DMS 273 (cell line): Measurements from ENCODE around the gene ADAD2.

Experiments used
- DNase-seq: peaks from one replicate; lab custom pipeline; 2025; ENCODE audit not compliant: unreplicated experiment; lab: John Stamatoyannopoulos, UW

Gene ADAD2

DNA sequence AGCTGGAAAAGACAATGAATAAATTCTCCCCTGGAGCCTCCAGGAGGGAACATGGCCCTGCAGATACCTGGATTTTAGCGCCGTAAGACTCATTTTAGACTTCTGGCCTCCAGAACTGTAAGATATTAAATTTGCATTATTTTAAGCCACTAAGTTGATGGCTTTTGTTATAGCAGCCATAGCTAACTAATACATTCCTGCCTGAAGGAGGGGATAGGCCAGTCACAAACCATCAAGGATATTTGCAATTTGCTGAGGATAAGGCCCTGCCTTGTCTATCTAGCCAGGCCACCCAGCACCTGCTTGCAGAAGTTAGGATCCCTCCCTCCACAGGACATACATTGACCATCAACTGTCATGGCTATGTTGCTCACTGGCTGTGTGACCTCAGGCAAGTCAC, 53.8 kb downstream of the ADAD2 start:
- no peak for DNase-seq

DNA sequence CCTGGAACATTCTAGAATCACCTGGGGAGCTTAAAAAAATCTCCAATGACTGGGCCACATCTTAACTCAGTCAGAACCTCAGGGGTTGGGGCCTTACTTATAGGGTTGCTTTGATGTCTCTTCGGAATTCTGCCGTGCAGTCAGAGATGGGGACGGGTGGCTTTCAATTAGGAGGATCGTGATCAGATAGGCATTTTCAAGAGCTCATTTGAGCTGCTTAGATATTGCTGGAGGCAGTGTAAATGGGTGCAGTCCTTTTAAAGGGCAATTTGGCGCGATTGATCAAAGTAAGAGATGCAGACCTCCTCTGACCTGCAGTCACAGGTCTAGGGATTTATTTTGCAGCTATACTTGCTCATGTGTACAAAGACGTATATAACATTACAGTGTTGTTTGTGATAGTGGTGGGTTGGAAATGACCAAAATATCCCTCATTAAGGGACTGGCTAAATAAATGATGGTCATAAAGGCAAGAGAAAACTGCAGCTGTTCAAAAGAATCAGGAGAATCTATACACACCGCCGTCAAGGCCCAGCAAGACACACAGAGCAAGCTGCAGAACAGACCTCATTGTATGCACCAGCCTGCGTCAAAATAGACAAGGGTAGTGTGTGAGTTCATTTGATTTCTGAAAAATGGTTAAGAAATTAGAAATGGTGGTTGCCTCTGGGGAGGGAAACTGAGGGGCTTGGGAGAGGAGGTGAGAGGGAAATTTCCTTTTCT, 55.2 kb downstream of the ADAD2 start:
- peak; percentile 72 for DNase-seq

DNA sequence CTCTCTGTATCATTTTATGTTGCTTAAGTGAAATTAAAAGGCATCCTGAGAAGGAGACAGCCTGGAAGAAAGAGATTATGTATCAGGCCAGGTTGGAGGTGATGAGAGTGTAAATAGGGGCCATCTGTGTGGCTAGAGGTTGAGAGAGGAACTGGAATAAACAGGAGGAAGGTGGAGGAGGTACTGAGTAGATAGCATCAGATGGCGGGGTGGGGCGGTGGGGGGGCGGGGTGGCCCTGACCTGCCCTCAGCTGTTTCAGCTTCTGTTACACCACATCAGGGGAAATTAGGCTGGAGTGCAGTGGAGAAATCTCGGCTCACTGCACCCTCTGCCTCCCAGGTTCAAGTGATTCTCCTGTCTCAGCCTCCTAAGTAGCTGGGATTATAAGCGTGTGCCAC, 55.7 kb downstream of the ADAD2 start:
- DNase-seq: peak; percentile 92
